NB4 (cell line): ENCODE results near the gene FSIP1.

ENCODE experiments used
- DNase-seq: peaks from one replicate; pipeline ENCODE4 v3.0.0; 2010; ENCODE audit warnings: low read depth
- H3K4me3 ChIP-seq: one replicate; pipeline ENCODE4 v1.5.1; 2011; ENCODE audit warnings: mild to moderate bottlenecking, low read depth, low read length, moderate library complexity
- CTCF ChIP-seq: IDR thresholded peaks from one replicate; pipeline ENCODE4 v1.5.1; 2012; ENCODE audit warnings: low read depth, low read length
- MAX ChIP-seq: IDR thresholded peaks from 2 replicates; pipeline ENCODE4 v1.6.1; 2011; ENCODE audit warnings: low read depth, low read length
- MYC ChIP-seq: IDR thresholded peaks from 2 replicates; pipeline ENCODE4 v1.6.1; 2011; ENCODE audit warnings: low read depth, low read length
- POLR2A ChIP-seq: IDR thresholded peaks from 2 replicates; pipeline ENCODE4 v1.6.1; 2011; ENCODE audit warnings: mild to moderate bottlenecking; ENCODE audit not compliant: insufficient read length; ENCODE audit errors: extremely low read depth

FSIP1 gene

GRCh38 chr15:39585871-39586301, 196.8 kb downstream of the FSIP1 start:
- H3K4me3 ChIP-seq = no peak overlapping the region
- no peak for DNase-seq
- TF ChIP-seq CTCF = no peak
- TF ChIP-seq POLR2A = no peak
- TF ChIP-seq MYC = no peak
- TF ChIP-seq MAX = no peak

- H3K4me3 ChIP-seq = no peak overlapping the region
- no peak for DNase-seq
- TF ChIP-seq CTCF = no peak
- no peak for TF ChIP-seq POLR2A
- TF ChIP-seq MYC = no peak
- no peak for TF ChIP-seq MAX
Observed at GRCh38 chr15:39585389-39585841, 197.2 kb downstream of the FSIP1 start.

GRCh38 chr15:39584662-39585388, 197.8 kb downstream of the FSIP1 start:
- DNase-seq = no peak
- TF ChIP-seq MYC = no peak
- no peak for TF ChIP-seq CTCF
- no peak for TF ChIP-seq MAX
- no peak for TF ChIP-seq POLR2A
- H3K4me3 ChIP-seq = no peak overlapping the region

- no peak for TF ChIP-seq MYC
- no peak for TF ChIP-seq MAX
- no peak for TF ChIP-seq CTCF
- no peak for TF ChIP-seq POLR2A
- no peak overlapping the region for H3K4me3 ChIP-seq
- no peak for DNase-seq
Observed at GRCh38 chr15:39584266-39584659, 198.4 kb downstream of the FSIP1 start.

GRCh38 chr15:39583596-39584265, 198.9 kb downstream of the FSIP1 start:
- peak; percentile 24 for TF ChIP-seq CTCF
- TF ChIP-seq POLR2A = no peak
- no peak for TF ChIP-seq MYC
- DNase-seq = peak; percentile 23
- H3K4me3 ChIP-seq = no peak overlapping the region
